Right atrium auricular region (tissue), 2 donors: ENCODE data around the gene NOS1AP. TPM values are rescaled to one million over a fixed set of nuclear protein-coding genes. Genes with fewer than 3 reads are reported as not detected.
"Not testable (repeated sequence)": the region's sequence is repeated elsewhere in the genome, so short reads cannot be mapped to it uniquely, and the experiment has no call there.

ENCODE experiments used
- DNase-seq: peaks from one replicate; pipeline ENCODE4 v3.0.0-alpha.2; 2019; ENCODE audit warnings: low spot score
- H3K27ac ChIP-seq, 2 donors: fragments of 200-600 bp; sonication (generic); 1 replicate in 1 of 2; 2 replicates in 1 of 2; pipeline ENCODE4 v1.5.1; 2016 to 2019
- H3K27me3 ChIP-seq, 2 donors: fragments of 200-600 bp; sonication (generic); one replicate each; pipeline versions ENCODE4 v1.5.1 to v1.6.0; 2017 to 2019
- H3K36me3 ChIP-seq: fragments of 200-600 bp; sonication (generic); one replicate; pipeline ENCODE4 v1.5.1; 2016
- H3K4me1 ChIP-seq, 2 donors: fragments of 200-600 bp; sonication (generic); one replicate each; pipeline versions ENCODE4 v1.5.1 to v1.6.0; 2017 to 2019
- H3K4me3 ChIP-seq, 2 donors: fragments of 200-600 bp; sonication (generic); 1 replicate in 1 of 2; 2 replicates in 1 of 2; pipeline ENCODE4 v1.5.1; 2017 to 2019; ENCODE audit warnings: mild to moderate bottlenecking in 1 of 2, moderate library complexity in 1 of 2
- H3K9me3 ChIP-seq, 2 donors: fragments of 200-600 bp; sonication (generic); one replicate each; pipeline ENCODE4 v1.5.1; 2019
- CTCF ChIP-seq, 2 donors: fragments of 200-600 bp; sonication (generic); IDR thresholded peaks; one replicate each; pipeline ENCODE4 v1.5.1; 2019; ENCODE audit warnings: antibody characterized with exemption in 2 of 2
- total RNA-seq, 2 donors: library from RNA; depleted of rRNA; stranded (reverse); fragments of >200 nt; gene quantifications; one replicate each; pipeline ENCODE4 v1.1.0, GENCODE V29; 2016

NOS1AP gene
- total RNA-seq, 2 donors from 2014 or later, result 2.2 to 2.4 TPM

- H3K36me3 ChIP-seq, result no peaks in the 10 kb centered on the region
- TF ChIP-seq CTCF (IDR thresholded peaks at IDR 0.05), result no peak
- H3K9me3 ChIP-seq, result peaks cover 0 to 9% of the 10 kb centered on the region in 2 donors
- DNase-seq, result no peak
- no peak overlapping the region for H3K4me3 ChIP-seq
- H3K27ac ChIP-seq, result no peak overlapping the region
- H3K27me3 ChIP-seq, result no peaks in the 10 kb centered on the region
- no peaks in the 10 kb centered on the region for H3K4me1 ChIP-seq
Measured at GRCh38 chr1:162040657-162041056, 28.8 kb upstream of the NOS1AP start.

- Histone ChIP-seq H3K4me1 (no peaks in the 10 kb centered on the region), H3K9me3 (peaks cover 0 to 9% of the 10 kb centered on the region in 2 donors), H3K27me3 (no peaks in the 10 kb centered on the region), H3K27ac (no peak overlapping the region), H3K4me3 (no peak overlapping the region), H3K36me3 (no peaks in the 10 kb centered on the region)
- no peak for TF ChIP-seq CTCF (IDR thresholded peaks at IDR 0.05)
- DNase-seq, result no peak
Measured at GRCh38 chr1:162042361-162042760, 27.1 kb upstream of the NOS1AP start.

- no peaks in the 10 kb centered on the region for H3K27me3 ChIP-seq
- H3K27ac ChIP-seq, result no peak overlapping the region
- no peak for TF ChIP-seq CTCF (IDR thresholded peaks at IDR 0.05)
- DNase-seq, result no peak
- no peak overlapping the region for H3K4me3 ChIP-seq
- H3K4me1 ChIP-seq, result no peaks in the 10 kb centered on the region
- peaks cover 0 to 9% of the 10 kb centered on the region in 2 donors for H3K9me3 ChIP-seq
- H3K36me3 ChIP-seq, result no peaks in the 10 kb centered on the region
Measured at GRCh38 chr1:162046921-162047320, 22.6 kb upstream of the NOS1AP start.

GRCh38 chr1:162053949-162054348 lies 15.5 kb upstream of the NOS1AP start:
- not testable (repeated sequence) for H3K4me1 ChIP-seq, DNase-seq, H3K4me3 ChIP-seq, H3K9me3 ChIP-seq, H3K27ac ChIP-seq, H3K27me3 ChIP-seq, H3K36me3 ChIP-seq

- H3K4me3 ChIP-seq, result no peak overlapping the region
- H3K4me1 ChIP-seq, result no peaks in the 10 kb centered on the region
- no peak overlapping the region for H3K27ac ChIP-seq
- H3K27me3 ChIP-seq, result no peaks in the 10 kb centered on the region
- no peak for DNase-seq
- H3K9me3 ChIP-seq, result no peaks in the 10 kb centered on the region
- H3K36me3 ChIP-seq, result no peaks in the 10 kb centered on the region
- TF ChIP-seq CTCF (IDR thresholded peaks at IDR 0.05), result no peak
Measured at GRCh38 chr1:162055062-162055461, 14.4 kb upstream of the NOS1AP start.

GRCh38 chr1:162056043-162056442 lies 13.4 kb upstream of the NOS1AP start:
- H3K4me1 ChIP-seq, result no peaks in the 10 kb centered on the region
- no peak overlapping the region for H3K4me3 ChIP-seq
- no peaks in the 10 kb centered on the region for H3K9me3 ChIP-seq
- DNase-seq, result no peak
- no peaks in the 10 kb centered on the region for H3K36me3 ChIP-seq
- peak; percentile 81 to 92 for TF ChIP-seq CTCF (IDR thresholded peaks at IDR 0.05)
- H3K27ac ChIP-seq, result no peak overlapping the region
- no peaks in the 10 kb centered on the region for H3K27me3 ChIP-seq
